Osteoblast (primary cell): ENCODE results near the gene NAAA. TPM values are rescaled to one million over a fixed set of nuclear protein-coding genes. Genes with fewer than 3 reads are reported as not detected.

ENCODE experiments used
- DNase-seq: peaks from one replicate; pipeline ENCODE4 v3.0.0; 2011; ENCODE audit warnings: low spot score, mixed read lengths; ENCODE audit not compliant: insufficient read length; ENCODE audit errors: missing footprints
- H2AFZ ChIP-seq: 2 replicates; pipeline ENCODE4 v1.6.0; 2011; ENCODE audit warnings: mild to moderate bottlenecking, low read length
- H3K27ac ChIP-seq: 2 replicates; pipeline ENCODE4 v1.5.1; 2011; ENCODE audit warnings: mild to moderate bottlenecking, low read depth, low read length, moderate library complexity
- H3K27me3 ChIP-seq: 2 replicates; pipeline ENCODE4 v1.6.0; 2012; ENCODE audit warnings: mild to moderate bottlenecking, control low read depth, inconsistent platforms, low read length, moderate library complexity; ENCODE audit not compliant: insufficient read depth
- H3K36me3 ChIP-seq: 2 replicates; pipeline ENCODE4 v1.5.1; 2011; ENCODE audit warnings: mild to moderate bottlenecking, low read length, control low read depth, moderate library complexity; ENCODE audit not compliant: insufficient read depth
- H3K4me1 ChIP-seq: 2 replicates; pipeline ENCODE4 v1.5.1; 2011; ENCODE audit warnings: mild to moderate bottlenecking, low read length, control low read depth, moderate library complexity; ENCODE audit not compliant: insufficient read depth
- H3K4me2 ChIP-seq: 2 replicates; pipeline ENCODE4 v1.6.0; 2011; ENCODE audit warnings: mild to moderate bottlenecking, low read length; ENCODE audit not compliant: insufficient read depth
- H3K4me3 ChIP-seq: fragments of 200-600 bp; sonication (generic); 3 replicates; pipeline ENCODE4 v1.5.1; 2012; ENCODE audit warnings: mild to moderate bottlenecking, low read length, inconsistent platforms; ENCODE audit not compliant: insufficient read depth
- H3K79me2 ChIP-seq: 2 replicates; pipeline ENCODE4 v1.6.0; 2012; ENCODE audit warnings: mild to moderate bottlenecking, low read length, control low read depth, inconsistent platforms; ENCODE audit not compliant: insufficient read depth
- H3K9me3 ChIP-seq: 2 replicates; pipeline ENCODE4 v1.5.1; 2011; ENCODE audit warnings: low read depth, low read length, control low read depth
- H4K20me1 ChIP-seq: 2 replicates; pipeline ENCODE4 v1.6.0; 2012; ENCODE audit warnings: mild to moderate bottlenecking, low read length, control low read depth; ENCODE audit not compliant: insufficient read depth
- total RNA-seq: library from RNA; depleted of rRNA; stranded (reverse); fragments of >200 nt; gene quantifications from 2 replicates; pipeline ENCODE4 v1.2.3, GENCODE V29; 2012
- TF ChIP-seq, protein P1 (sequence below): IDR thresholded peaks from 2 replicates; pipeline ENCODE4 v1.5.1; 2011; ENCODE audit warnings: mild to moderate bottlenecking, low read depth, low read length, moderate library complexity; ENCODE audit errors: extremely low read depth

NAAA gene
- total RNA-seq, 1 donor = 27.9 TPM

DNA sequence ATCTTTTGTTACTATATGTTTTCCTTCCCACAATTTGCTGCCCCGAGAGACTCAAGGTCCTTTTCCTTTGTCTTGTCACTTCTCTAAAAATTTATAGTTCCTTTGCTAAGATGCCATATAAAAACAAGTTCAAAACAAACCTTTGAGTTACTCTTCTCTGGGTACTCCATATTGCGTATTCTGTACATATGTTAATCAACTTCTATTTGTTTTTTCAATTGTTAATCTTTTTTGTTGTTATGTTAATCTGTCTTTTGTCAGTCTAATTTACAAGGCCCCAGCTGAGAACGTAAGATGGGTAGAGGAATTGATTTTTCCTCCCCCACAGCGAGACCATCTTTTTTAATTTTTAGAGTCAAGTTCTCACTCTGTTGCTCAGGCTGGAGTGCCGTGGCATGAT is 31.4 kb downstream of the NAAA start:
- Histone ChIP-seq H2AFZ (no peak overlapping the region), H4K20me1 (no peaks in the 10 kb centered on the region), H3K4me1 (no peaks in the 10 kb centered on the region), H3K79me2 (no peaks in the 10 kb centered on the region), H3K4me2 (no peak overlapping the region), H3K27me3 (no peaks in the 10 kb centered on the region), H3K27ac (no peak overlapping the region), H3K4me3 (no peak overlapping the region), H3K9me3 (no peaks in the 10 kb centered on the region), H3K36me3 (no peaks in the 10 kb centered on the region)
- TF ChIP-seq, protein P1, sequence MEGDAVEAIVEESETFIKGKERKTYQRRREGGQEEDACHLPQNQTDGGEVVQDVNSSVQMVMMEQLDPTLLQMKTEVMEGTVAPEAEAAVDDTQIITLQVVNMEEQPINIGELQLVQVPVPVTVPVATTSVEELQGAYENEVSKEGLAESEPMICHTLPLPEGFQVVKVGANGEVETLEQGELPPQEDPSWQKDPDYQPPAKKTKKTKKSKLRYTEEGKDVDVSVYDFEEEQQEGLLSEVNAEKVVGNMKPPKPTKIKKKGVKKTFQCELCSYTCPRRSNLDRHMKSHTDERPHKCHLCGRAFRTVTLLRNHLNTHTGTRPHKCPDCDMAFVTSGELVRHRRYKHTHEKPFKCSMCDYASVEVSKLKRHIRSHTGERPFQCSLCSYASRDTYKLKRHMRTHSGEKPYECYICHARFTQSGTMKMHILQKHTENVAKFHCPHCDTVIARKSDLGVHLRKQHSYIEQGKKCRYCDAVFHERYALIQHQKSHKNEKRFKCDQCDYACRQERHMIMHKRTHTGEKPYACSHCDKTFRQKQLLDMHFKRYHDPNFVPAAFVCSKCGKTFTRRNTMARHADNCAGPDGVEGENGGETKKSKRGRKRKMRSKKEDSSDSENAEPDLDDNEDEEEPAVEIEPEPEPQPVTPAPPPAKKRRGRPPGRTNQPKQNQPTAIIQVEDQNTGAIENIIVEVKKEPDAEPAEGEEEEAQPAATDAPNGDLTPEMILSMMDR = no peak
- no peak for DNase-seq

DNA sequence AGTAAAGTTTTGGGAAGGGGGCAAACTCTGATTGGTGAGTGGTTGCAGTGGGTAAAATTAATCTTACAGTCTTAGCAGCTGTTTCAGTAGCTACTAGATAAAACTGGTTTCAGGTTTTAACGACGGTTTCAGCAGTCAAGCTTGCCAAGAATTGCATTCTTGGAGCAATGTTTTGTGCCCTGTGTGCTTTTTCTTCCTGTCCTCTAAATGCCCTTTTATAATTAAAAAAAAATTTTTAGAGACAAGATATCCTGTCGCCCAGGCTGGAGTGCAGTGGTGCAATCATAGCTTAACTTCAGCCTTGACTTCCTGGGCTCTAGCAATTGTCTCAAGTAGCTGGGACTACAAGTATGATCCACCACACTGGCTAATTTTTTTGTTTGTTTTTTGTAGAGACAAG is 32.3 kb downstream of the NAAA start:
- H2AFZ ChIP-seq = no peak overlapping the region
- no peaks in the 10 kb centered on the region for H3K79me2 ChIP-seq
- H3K4me2 ChIP-seq = no peak overlapping the region
- H3K36me3 ChIP-seq = no peaks in the 10 kb centered on the region
- no peak overlapping the region for H3K27ac ChIP-seq
- no peak overlapping the region for H3K4me3 ChIP-seq
- TF ChIP-seq, protein P1 = no peak
- no peaks in the 10 kb centered on the region for H3K4me1 ChIP-seq
- H4K20me1 ChIP-seq = no peaks in the 10 kb centered on the region
- no peak for DNase-seq
- peaks cover 2% of the 10 kb centered on the region for H3K27me3 ChIP-seq
- H3K9me3 ChIP-seq = no peaks in the 10 kb centered on the region

DNA sequence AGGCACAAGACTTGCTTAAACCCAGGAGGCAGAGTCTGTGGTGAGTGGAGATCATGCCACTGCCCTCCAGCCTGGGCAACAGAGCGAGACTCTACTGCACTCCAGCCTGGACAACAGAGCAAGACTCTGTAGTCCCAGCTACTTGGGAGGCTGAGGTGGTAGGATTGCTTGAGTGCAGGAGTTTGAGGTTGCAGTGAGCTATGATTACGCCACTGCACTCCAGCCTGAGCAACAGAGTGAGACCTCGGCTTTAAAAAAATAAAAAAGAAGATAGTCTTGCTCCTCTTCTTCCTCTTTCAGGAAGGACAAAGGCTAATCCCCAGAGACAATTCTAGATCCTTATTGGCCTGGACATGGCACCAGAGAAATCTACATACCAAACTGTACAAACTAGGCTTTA is 32.8 kb downstream of the NAAA start:
- Histone ChIP-seq H3K4me1 (no peaks in the 10 kb centered on the region), H3K4me3 (no peak overlapping the region), H3K36me3 (no peaks in the 10 kb centered on the region), H2AFZ (no peak overlapping the region), H3K27me3 (peaks cover 2% of the 10 kb centered on the region), H3K4me2 (no peak overlapping the region), H3K27ac (no peak overlapping the region), H3K79me2 (no peaks in the 10 kb centered on the region), H3K9me3 (no peaks in the 10 kb centered on the region), H4K20me1 (no peaks in the 10 kb centered on the region)
- DNase-seq = no peak
- TF ChIP-seq, protein P1 = no peak

DNA sequence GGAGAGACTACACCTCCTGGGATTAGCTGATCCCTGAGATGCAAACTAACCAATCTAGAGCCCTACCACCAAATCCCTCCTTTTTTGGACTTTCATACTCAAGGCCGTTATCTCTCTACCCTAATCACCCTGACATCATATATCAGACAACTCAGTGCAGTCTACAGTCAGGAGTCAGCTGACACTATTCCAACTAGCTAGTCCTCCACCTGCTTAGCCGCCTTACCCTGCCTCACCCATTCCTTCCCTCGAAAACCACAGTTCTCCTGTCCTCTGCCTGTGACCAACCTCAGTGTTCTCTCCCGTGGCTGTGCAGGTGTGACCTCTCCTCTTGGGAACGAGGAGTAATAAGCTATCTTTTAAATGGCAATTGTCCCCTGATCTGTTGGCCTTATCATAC is 36.7 kb downstream of the NAAA start:
- Histone ChIP-seq H3K4me3 (no peak overlapping the region), H2AFZ (no peak overlapping the region), H3K27ac (no peak overlapping the region), H4K20me1 (no peaks in the 10 kb centered on the region), H3K4me2 (no peak overlapping the region), H3K9me3 (no peaks in the 10 kb centered on the region), H3K36me3 (no peaks in the 10 kb centered on the region), H3K4me1 (no peaks in the 10 kb centered on the region), H3K27me3 (peaks cover 2% of the 10 kb centered on the region), H3K79me2 (no peaks in the 10 kb centered on the region)
- TF ChIP-seq, protein P1 = no peak
- DNase-seq = no peak
